Stimulated activated CD8-positive, alpha-beta memory T cell treated with anti-CD3 and anti-CD28 coated beads, Interleukin-4, amount 100 ng/mL, for 48 hours (primary cell): Measurements from ENCODE around the gene WDR54.
"Not testable (repeated sequence)": the region's sequence is repeated elsewhere in the genome, so short reads cannot be mapped to it uniquely, and the experiment has no call there.

Experiments
- DNase-seq: peaks from one replicate; pipeline ENCODE4 v3.0.0-alpha.2; 2020

Gene WDR54

DNA sequence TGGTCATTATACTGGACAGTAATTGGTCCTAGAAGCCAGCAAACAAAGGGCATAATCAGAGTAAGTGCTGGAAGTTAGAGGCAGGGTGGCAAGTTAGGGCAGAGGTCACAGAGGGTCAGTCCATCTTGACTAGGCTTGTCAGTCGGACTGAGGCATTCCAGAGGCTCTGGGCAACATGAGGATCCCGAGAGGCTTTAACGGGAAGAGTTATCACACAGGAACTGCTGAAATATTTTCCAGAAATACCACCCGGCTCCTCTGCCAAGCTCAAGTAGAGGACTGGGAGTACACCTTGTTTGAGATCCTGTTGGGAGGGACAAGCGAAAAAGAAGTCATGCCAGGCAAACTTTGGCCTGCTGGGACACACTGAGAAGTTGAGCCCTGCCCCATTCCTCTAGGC is 13.8 kb upstream of the WDR54 start:
- no peak for DNase-seq

DNA sequence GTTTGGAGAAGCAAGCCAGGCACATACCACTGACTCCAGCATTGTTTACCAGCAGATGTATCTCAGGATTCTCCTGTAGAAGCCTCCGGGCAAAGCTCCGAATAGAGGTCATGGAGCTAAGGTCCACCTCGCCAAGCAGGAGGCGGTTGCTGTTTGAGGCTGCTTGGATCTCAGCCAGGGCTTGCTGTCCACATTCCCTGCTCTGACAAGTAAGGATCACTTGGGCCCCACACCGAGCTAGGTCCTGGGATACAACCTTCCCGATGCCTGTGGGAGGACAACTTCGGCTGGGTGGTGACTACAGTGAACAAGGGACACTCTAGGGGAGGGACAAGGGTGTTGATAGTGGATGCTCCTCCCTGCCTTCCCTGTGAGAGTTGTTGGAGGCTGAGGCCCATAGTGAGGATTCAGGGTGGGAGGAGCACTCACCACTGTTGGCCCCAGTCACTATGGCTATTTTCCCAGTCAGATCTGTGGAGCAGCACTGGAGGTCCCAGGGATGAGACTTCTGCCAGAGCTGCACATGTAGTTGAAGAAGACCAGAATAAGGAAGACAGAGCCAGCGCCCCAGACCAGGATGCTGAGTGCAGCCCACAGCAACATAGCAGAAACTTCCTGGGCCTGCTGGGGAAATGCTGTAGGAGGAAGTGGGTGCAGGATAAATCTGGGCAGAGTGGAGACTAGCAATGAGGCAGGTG is 8.4 kb upstream of the WDR54 start:
- DNase-seq: no peak

DNA sequence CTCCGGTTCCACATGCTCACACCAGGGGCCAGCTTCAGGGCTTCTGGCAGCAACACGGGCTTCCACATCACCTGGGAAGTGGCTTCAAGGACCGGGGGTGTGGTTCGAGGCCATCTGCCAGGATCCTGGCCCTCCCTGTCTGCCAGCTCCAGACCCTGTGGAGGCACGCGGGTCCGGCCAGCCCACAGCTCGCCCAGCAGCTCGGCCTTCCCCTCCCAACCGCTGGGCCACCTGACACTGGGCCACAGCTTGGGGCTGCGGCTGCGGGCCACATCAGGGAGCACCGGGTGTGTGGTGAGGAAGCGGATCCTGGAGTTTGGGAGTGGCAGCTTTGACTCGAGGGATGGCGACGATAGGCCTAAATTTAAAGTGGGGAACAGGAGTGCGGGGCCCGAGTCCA is 7.1 kb upstream of the WDR54 start:
- DNase-seq: no peak

DNA sequence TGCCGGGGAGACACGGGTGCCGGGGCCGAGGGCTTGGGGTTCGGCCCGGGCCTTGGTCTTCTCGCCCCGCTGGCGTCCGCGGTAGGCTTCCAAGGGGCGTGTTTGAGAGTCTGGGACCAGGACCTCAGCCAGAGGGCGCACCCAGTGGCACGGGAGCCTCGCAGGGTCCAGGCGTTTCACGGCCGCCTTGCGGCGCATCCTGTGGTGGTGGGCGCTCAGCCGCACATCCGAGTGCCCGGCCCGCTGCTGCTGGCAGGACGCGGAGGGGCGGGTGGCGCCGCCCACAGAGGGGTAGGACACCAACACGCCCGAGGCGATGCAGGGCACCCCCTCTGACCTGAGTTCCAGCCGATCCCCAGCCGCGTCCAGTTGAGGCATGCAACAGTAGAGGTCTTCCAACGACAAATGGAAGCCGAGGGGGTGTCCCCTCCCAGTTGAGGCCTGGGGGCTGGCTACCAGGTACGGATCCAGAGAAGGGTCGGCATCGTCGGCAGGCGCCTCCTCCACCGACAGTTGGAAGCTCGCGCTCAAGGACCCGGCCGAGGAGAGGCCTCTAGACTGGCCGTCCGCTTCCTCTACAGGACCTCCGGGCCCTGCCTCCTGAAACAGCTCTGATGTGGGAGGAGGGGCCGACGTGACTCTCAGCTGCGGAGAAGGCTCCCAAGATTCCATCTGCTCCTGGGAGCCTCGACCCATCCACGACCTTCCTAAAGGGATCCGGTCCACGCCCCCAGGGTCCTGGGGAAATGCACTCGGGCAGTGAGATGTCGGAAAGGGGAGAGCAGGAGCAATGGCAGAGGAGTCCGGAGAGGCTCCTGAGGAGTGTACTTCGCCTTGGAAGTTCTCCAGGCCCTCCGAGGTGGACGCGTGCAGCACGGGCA is 6.4 kb upstream of the WDR54 start:
- DNase-seq: peak; percentile 32

DNA sequence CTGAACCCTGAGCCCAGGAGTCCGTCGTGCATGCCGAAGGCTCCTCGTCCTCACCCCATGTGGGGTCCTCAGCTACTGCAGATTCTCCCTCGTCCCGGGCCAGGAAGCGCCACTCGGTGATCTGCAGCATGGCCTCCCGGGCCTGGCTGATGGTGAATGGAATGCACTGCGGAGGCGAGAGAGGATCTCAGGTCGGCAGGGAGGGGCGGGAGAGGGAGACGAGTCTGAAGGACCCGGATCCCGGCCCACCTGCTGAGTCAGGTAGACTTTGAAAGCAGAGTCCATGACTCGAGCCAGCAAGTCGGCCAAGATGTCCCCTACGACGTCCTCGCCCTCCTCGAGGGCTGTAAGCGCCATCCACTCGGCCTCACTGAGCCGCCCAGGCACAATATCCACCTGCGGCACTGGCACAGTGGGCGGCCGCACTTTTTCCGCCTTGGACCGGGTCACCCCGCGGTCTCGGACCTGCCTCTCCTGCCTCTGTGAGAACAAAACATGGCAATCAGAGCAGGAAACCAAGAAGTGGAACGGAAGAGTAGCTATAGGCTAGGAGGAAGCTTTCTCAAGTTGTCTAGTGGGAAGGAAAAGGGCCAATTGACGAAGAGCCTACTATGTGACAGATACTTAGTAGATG is 5.7 kb upstream of the WDR54 start:
- DNase-seq: no peak

DNA sequence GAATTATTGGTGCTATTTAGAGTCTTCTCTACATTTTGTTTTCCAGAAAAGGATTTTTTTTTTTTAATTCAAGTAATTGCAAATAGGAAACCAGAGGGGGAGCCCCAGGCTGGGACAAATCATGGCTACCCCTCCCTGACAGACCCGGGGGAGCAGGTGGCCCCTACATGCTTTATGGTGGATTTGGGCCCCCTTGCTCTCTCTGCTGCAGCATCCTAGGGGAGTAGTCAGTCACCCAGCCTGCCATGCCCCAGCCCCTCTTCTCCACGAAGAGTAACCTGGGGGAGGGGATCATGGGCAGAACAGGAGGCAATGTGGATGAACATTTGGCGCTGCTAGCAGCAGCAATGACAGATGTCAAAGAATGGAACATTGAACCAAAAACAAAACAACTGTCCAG is 4.8 kb upstream of the WDR54 start:
- no peak for DNase-seq

DNA sequence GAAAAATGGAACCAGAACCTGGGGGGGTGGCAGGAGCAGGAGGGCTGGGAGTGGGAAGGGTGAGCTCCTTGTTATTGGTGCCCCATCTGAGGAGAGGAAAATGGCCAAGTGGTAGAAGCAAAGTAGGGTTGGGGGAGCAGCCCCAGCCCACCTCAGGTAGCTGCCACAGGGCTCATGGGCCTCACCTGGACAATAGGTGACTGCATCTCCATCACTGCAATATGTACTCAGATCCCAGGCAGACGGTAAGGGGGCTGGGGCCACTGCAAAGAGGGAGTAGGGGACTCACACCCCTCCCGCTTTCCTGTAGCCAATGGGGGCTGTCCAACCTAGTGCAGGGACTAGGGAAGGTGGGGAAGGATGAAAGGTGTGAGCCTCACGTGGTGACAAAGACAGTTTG is 4.3 kb upstream of the WDR54 start:
- DNase-seq: no peak

DNA sequence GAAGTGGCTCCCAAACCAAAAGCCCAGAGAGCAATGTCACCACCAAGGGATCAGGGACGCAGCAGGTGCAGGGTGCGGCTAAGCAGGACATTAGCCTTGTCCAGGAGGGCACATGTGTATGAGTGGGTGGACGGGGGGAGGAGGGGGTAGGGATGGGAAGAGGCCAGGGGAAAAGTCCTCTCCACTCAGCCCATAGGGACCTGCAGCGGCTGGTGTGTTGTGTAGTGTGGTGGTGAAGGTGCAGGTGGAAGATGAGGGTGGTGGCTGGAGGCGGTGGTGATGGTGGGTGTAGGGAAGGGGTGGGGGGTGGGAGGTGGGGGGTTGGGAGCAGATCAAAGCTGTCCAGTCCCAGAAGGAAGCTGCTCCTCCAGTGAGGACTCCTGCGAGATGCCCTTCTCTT is 3.8 kb upstream of the WDR54 start:
- no peak for DNase-seq

DNA sequence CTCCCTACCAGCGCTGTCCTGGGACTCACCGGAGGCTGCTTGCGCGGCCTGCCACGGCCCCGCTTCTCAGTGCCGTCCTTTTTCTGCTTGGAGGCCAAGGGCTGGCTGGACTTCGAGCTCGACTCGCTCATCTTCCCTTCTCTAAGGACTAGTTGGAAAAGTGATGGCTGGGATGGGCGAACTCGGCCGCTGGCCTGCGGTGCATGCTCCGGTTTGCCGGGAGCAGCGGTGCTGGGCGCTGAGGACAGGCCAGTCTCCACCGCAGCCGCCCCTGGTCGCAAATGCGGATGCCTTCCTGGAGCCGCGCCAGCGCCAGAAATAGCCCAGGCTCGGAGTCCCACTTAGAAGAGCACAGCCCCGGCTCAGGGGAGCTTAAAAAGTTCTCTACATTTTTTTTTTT is 3.2 kb upstream of the WDR54 start:
- no peak for DNase-seq

DNA sequence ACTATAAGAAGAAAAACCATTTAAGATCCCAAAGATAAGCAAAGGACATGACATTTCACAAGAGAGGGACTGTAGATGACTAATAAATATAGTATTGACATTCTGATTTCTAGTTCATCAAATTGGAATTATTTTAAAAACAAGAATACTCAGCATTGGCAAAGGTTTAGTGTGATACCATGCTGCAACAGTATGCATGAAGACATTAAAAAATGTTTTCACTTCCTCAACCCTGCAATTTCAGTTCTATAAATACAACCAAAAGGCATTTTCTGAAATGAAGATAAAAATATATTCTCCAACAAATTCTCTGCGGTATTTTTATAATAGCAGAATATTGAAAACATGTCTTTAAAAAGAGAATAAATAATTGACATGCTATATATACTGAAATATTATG is 2.2 kb upstream of the WDR54 start:
- no peak for DNase-seq

DNA sequence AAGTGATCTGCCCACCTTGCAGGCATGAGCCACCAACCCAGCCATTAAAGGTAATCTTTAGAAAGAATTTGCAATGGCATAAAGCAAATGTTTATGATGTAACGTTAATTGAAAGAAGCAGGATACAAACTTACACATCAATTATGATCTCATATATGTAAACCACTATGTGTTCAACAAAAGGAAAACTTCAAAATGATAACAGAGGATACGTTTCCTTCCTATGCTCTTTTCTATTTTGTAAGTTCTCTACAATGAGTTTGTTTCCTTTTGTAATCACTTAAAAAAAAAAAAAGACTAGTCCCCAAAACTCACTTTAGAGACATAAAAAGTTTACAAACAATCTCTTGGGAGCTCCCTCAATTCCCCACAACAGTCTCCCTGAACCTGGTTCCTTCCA is 1.5 kb upstream of the WDR54 start:
- DNase-seq: no peak

DNA sequence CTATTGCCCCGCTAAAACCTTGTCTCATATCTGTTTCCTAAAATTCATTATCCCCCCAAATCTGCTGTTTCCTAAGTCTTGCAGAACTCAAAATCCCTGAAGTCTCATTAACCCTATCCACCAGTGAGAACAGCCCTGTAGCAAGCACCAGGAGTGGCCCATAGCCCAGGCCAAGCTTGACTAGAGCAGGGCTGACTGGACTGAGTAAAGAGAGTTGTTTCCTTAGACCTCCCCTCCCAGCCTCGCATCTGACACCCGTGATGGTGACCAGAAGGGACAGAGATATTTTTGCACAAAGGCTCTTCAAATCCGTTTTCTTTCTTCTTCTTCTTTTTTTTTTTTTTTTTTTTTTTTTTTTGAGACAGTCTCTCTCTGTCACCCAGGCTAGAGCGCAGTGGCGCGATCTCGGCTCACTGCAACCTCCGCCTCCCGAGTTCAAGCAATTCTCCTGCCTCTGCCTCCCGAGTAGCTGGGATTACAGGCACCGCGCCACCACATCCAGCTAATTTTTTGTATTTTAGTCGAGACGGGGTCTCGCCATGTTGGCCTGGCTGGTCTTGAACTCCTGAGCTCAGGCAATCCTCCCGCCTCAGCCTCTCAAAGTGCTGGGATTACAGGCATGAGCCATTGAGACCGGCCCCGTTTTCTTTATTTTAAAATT is 957 bp upstream of the WDR54 start:
- DNase-seq: not testable (repeated sequence)

DNA sequence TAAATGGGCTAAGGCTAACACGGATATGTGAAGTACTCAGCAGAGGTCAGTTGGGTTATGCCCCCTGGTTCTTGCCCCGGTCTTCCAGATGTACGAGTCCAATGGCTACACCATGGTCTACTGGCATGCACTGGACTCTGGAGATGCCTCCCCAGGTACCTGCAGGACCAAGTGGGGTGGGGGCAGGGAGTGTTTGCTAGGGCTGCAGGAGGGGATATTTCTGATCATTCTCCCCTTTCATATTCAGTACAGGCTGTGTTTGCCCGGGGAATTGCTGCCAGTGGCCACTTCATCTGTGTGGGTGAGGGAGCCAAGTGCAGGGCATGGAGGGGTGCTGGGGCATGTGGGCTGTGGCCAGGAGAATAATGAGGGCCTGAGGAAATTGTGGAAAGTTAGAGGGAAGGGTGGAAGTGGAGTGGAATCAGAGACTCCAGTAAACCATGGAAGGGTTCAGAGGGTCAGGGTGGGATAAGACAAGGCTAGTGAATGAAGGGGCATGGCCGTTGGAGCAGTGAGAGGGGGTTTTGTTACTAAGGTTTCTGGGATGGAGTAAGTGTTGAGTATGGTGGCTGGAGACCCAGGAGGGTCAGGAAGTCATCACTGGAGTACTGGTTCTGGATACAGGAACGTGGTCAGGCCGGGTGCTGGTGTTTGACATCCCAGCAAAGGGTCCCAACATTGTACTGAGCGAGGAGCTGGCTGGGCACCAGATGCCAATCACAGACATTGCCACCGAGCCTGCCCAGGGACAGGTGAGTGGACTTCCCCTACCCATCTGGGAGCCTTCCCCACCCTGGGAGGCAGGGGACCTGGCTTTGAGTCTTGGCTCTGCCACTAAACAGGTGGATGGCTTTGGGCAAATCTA is 1.9 kb downstream of the WDR54 start:
- no peak for DNase-seq

DNA sequence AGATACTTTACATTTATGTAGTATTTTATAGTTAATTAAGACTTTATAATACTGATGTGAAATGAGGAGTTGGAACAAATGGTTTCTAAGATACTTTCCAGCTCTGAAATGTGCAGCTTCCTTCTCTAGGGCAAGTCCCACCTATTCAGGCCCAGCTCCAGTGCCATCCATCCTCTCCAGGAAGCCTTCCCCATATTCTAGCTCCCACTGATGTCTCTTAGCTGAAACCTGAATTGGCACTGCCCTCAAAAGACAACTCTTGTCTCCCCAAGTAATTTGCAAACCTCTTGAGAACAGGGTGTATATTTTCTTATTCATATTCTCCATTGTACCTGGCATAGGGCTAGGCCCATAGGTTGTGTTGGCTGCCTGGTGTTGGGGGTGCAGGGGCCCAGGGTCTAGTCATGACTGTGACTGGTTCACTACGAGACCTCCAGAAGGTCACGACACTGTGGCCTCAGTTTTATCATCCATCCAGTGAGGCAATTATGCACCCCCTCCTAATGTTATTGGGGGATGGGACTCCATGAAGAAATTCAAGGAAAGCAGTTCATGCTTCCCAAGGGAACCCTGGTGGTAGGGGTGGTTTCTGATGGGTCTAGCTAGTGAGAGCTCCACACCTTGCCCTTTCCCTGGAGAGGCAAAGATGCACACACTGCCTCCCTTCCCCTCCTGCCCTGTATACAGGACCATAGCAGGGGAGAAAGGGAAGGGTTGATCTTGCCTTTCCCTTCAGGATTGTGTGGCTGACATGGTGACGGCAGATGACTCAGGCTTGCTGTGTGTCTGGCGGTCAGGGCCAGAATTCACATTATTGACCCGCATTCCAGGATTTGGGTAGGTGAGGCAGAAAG is 2.8 kb downstream of the WDR54 start:
- DNase-seq: no peak

DNA sequence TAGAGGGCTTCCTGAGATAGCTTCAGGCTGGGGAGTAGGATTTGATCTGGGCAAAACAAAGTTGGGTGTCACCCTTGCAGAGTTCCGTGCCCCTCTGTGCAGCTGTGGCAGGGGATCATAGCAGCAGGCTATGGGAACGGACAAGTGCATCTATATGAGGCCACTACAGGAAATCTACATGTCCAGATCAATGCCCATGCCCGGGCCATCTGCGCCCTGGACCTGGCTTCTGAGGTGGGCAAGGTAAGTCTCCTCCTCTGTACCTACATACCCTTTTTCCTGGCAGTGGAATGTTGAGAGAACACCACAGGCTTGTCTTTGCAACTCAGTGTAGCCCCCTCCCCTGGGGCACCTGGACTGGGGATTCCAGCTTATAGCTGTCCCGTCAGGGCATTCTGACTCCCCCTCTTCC is 3.5 kb downstream of the WDR54 start:
- no peak for DNase-seq

DNA sequence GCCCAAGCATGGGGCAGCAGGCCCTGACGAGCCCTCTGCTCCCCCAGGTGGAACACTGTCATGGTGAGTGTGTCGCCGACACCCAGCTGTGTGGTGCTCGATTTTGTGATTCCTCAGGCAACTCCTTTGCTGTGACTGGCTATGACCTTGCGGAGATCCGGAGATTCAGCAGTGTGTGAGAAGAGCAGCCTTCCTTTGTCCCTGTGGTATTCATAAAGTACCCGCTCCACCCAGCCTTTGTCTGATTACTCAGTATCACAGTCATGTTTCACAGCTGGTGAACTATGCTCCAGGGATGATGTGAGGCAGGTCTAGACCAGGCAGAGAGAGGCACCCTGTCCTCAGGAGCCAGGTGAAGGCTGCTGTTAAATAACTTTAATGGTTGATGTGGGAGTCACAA is 4.0 kb downstream of the WDR54 start:
- DNase-seq: no peak

DNA sequence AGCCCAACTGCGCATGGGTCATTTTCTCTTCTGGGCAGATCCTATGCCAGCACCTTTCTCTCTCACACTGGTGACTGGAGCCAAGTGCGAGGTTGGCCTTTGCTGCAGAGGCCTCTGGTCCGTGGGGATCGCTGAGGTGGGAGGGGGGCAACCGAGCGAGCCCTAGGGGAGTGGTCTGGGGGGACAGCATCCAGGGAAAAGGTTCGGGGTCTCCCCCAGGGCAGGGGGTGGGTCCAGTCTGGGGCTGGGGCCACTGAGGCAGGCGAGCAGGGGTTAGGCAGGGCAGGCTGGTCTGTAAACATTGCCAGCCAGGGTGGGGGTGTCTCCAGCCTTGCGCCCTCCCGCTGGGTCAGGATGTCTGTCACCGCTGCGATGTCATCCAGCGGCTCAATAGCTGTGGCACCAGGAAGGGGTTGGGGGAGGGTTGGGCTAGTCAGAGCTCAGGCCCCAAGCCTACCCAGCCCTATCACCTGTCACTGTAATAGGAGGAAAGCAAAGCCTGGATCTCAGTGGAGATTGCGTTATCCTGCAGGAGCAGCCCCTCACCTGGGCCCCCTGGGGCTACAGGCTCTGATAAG is 4.7 kb downstream of the WDR54 start:
- no peak for DNase-seq

DNA sequence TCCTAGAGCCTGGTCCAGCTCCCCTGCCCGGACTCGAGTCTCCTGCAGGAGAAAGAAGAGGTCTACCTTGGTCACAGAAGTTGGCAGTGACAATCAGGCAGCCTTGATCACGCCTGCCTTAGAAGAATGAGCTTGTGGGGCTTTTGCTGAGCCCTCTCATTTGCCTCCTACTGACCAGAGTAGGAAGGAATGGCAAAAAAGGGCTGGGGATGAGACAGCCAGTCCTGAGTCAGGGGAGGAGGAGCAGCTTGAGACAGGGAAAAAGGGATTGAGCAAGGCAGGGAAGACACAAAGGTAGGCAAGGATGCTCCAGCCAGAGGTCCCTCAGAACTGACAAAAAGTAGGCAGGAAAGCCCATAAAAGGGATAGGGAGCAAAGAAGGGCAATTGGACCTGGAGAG is 6.0 kb downstream of the WDR54 start:
- DNase-seq: no peak

DNA sequence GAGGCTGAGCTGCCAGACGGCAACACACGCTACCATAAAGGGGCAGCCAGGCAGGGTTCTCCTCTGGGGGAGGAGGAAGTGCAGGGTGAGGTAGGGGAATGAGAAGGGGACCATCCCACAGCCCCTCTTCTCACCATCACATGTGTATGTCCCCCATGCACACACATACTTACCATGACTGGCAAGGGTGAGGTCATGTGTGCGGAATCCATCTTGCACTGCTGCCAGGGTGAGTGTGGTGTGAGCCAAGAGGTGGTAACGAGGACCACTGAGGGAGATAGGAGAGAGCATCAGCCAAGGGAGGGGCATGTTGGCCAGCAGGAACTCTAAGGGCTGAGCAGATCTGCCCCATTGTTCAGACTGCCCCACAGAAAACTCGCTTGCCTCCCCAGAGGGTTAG is 7.1 kb downstream of the WDR54 start:
- no peak for DNase-seq

DNA sequence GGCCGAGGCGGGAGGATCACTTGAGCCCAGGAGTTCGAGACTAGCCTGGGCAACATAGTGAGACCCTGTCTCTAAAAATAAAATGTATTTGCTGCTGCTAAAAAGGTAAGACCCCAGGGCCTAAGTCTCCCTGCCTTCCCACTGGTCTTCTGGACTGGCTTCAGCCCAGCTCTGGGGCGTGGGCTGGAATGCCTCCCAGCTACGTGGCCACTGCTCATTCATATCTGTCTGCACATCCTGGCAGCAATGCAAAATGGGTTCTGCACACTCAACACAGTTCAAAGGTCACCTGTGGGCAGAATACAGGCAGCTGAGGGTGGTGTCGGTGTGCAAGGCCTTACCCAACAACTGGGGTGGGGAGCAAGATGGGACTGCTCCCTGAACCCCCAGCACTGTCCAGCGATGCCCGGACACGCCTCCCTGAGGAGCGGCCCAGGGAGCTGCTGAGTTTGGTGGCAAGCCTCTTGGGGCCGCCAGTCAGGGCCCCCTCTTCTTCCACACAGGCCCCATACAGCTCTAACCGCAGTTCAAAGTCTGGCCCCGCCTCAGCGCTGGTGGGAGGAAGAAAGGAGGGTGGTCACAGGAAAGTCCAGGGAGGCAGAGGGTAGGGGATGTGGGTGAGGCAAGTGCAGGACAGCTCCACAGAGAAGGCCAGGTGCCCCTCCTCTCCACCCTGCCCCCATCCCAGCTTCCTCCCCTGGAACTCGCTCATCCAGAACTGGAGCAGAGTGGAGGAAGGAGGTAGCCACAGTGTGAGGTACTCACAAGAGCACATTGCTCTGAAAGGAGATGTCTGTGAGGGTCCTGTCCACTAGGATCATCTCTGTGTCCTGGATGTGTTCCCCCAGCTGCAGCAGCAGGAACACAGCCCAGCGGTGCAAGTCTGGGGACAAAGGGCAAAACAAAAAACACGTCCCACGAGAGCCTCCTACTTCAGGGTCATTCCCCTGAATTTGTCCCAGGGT is 8.2 kb downstream of the WDR54 start:
- DNase-seq: no peak
